Head of caudate nucleus (tissue), 42 donors: ENCODE data around the gene NFE2L1.
"Not testable (repeated sequence)": the region's sequence is repeated elsewhere in the genome, so short reads cannot be mapped to it uniquely, and the experiment has no call there.

Source experiments
- DNase-seq, 42 donors: peaks; one replicate each; pipeline versions ENCODE4 v3.0.0 to v3.0.0-alpha.2; 2020 to 2021; ENCODE audit warnings: mixed read lengths in 7 of 42
- intact Hi-C: fragments of 100-400 bp; cut with DNase I; formaldehyde crosslinking; loops from one replicate; pipeline ENCODE4 v1.15.0; 2022

The NFE2L1 gene

DNA sequence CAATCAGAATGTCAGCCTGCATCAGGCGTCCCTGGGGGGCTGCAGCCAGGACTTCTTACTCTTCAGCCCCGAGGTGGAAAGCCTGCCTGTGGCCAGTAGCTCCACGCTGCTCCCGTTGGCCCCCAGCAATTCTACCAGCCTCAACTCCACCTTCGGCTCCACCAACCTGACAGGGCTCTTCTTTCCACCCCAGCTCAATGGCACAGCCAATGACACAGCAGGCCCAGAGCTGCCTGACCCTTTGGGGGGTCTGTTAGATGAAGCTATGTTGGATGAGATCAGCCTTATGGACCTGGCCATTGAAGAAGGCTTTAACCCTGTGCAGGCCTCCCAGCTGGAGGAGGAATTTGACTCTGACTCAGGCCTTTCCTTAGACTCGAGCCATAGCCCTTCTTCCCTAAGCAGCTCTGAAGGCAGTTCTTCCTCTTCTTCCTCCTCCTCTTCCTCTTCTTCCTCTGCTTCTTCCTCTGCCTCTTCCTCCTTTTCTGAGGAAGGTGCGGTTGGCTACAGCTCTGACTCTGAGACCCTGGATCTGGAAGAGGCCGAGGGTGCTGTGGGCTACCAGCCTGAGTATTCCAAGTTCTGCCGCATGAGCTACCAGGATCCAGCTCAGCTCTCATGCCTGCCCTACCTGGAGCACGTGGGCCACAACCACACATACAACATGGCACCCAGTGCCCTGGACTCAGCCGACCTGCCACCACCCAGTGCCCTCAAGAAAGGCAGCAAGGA is 10.4 kb downstream of the NFE2L1 start:
- DNase-seq: no peak
- intact Hi-C loops: no loop called here

- intact Hi-C loops: no loop called here
- DNase-seq: no peak
These were observed 11.0 kb downstream of the NFE2L1 start for GRCh38 chr17:48059125-48059668.

DNA sequence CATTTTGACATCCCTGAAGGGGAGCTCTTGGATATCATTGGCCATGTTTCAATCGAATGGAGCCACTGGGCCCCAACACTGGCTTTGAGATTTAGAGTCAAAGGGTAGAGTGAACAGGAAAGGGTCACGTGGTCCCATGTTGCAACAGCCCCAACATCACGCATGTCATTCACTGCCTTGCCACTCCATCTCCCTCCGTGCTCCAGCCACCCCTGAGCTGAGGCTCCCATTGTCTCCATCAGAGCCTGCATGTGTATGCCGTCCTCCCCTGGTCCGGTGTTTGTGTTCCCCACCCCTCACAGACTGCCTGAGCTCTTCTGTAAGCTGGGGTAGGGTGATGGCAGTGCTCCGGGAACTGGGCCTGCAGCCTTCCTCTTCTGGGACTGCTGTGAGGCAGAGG is 12.1 kb downstream of the NFE2L1 start:
- intact Hi-C loops: no loop called here
- DNase-seq: no peak

DNA sequence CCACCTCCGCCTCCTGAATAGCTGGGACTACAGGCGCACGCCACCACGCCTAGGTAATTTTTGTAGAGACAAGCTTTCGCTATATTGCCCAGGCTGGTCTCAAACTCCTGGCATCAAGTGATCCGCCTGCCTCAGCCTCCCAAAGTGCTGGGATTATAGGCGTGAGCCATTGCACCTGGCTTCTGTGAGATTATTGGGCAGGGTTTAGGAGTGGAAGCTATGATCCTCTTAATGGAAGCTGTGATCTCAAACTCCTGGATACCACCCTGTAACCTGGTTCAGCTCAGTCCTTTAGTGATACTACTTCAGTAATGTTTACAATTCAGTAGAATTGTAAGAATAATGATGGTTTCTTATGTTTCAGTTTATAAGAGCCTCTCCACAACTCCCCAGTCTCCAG is 14.1 kb downstream of the NFE2L1 start:
- no peak for DNase-seq
- intact Hi-C loops: no loop called here

GRCh38 chr17:48064638-48065037 is 16.5 kb downstream of the NFE2L1 start:
- no peak for DNase-seq
- intact Hi-C loops: no loop called here

GRCh38 chr17:48066192-48066591 is 18.0 kb downstream of the NFE2L1 start:
- intact Hi-C loops: no loop called here
- no peak for DNase-seq

DNA sequence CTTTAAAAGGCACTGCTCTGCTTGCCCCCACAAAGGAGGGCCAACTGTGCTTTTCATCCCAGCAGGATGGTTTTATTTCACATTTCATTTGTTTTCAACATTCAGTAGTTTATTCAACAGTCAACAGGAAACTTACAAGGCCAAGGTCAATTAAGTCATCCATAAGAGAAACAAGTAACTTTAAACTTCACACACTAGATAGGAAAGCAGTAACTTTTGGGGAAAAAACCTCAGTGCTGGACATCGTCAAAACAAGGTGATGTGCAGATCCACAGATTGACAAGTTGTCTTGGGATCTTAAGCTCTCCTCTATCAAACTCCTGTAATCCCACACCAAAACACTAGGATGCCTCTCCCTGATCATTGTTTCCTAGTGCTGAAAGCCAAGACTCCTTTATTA is 18.5 kb downstream of the NFE2L1 start:
- no peak for DNase-seq

DNA sequence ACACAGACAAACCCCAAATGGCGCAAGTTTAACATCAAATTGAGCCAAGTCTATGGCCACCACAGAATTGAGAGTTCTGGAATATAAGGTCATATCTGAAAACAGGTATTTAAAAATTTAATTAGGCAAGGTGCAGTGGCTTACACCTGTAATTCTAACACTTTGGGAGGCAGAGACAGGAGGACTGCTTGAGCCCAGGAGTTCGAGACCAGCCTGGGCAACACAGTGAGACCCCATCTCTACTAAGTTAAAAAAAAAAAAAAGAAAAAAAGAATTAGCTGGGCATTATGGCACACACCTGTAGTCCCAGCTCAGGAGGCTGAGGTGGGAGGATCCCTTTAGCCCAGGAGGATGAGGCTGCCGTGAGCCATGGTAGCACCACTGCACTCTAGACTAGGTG is 19.1 kb downstream of the NFE2L1 start:
- no peak for DNase-seq

More for the DNA sequence above, 18.5 kb downstream of the NFE2L1 start:
- intact Hi-C loops: no loop called here

DNA sequence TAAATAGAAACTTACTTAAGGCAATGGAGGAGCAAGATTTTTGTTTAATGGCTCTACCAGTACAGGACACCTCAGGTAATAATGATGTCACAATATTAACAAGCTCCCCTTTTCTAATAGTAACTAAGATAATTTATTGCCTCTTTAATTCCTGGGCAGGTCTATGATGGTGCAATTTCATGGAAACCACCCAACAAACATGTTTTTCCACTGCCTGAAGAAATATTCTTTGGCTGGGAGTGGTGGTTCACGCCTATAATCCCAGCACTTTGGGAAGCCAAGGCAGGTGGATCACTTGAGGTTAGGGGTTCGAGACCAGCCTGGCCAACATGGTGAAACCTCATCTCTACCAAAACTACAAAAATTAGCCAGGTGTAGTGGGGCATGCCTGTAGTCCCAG is 19.6 kb downstream of the NFE2L1 start:
- intact Hi-C loops, DNase-seq: not testable (repeated sequence)

More for the DNA sequence above, 19.1 kb downstream of the NFE2L1 start:
- intact Hi-C loops: no loop called here

- intact Hi-C loops: no loop called here
- no peak for DNase-seq
These were observed 20.4 kb downstream of the NFE2L1 start for GRCh38 chr17:48068491-48068961.

DNA sequence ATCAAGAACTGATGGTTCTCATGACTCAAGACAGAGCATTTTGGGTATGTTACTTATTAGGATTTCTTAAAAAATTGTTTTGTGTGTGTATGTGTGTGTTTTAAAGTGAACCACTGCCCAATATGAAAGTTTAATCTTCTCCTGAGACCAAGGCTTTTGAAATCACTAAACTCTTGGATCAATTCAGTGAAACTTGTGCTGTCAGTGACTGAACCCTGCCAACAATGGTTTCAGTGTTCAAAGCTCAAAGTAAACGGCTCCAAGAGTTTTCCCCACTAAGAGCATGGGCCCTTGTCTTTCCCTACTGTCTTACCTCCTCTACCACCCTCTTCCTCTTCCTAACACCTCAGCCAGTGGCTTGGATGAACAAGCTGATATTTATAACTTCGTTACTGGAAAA is 22.0 kb downstream of the NFE2L1 start:
- intact Hi-C loops: no loop called here
- no peak for DNase-seq

DNA sequence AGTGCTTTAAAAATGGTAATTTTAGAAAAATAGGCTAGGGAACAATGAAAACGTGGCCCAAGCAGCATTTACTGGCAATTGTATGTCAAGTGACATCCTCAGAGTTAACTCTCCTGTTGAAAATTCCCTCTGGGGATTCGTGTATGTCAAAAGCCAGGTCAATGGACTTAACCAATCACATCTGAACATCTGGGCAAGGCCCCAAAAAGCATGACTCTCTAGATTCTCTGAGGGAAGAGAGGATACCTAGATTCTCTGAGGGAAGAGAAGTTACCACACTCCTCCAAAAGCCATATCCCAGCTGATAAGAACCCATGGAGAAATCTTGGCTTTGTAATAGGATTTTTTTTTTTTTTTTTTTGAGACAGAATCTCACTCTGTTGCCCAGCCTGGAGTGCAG is 23.5 kb downstream of the NFE2L1 start:
- DNase-seq: no peak
- intact Hi-C loops: no loop called here

- DNase-seq, intact Hi-C loops: not testable (repeated sequence)
These were observed 24.7 kb downstream of the NFE2L1 start for GRCh38 chr17:48072811-48073210.

- not testable (repeated sequence) for DNase-seq
- intact Hi-C loops: loop anchor here (2.0 kb wide), 1 partner anchor 49 kb away; no protein-coding TSS in a partner anchor
These were observed 25.5 kb downstream of the NFE2L1 start for GRCh38 chr17:48073566-48074094.

- DNase-seq: peak; percentile 24 to 94 (median 82)
- intact Hi-C loops: loop anchor here (2.0 kb wide), 1 partner anchor 50 kb away; no protein-coding TSS in a partner anchor
These were observed 26.3 kb downstream of the NFE2L1 start for GRCh38 chr17:48074322-48075081.

DNA sequence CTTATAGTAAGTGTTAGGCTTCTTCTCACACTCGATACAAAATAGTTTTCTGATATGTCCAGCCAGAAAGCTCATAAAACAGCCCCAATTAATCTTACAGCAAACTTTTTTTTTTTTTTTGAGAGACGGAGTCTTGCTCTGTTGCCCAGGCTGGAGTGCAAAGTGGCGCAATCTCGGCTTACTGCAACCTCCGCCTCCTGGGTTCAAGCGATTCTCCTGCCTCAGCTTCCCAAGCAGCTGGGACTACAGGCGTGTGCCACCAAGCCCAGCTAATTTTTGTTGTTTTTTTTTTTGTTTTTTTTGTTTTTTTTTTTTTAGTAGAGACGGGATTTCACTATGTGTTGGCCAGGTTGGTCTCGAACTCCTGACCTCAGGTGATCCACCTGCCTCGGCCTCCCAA is 29.0 kb downstream of the NFE2L1 start:
- intact Hi-C loops, DNase-seq: not testable (repeated sequence)

DNA sequence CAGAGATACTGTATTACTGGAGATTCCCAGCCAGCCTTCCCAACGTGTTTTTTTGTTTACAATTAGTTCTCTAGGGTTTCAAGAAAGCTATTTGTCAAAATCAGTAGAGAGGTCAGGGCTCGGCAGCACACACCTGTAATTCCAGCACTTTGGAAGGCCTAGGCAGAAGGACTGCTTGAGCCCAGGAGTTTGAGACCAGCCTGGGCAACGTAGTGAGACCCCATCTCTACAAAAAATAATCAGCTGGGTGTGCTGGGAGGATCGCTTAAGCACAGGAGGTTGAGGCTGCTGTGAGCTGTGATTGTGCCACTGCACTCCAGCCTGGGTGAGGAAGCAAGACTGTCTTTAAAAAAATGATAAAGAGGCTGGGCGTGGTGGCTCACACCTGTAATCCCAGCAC is 33.7 kb downstream of the NFE2L1 start:
- DNase-seq: no peak
- intact Hi-C loops: no loop called here

- intact Hi-C loops: no loop called here
These were observed 36.8 kb downstream of the NFE2L1 start for GRCh38 chr17:48084932-48085331.

GRCh38 chr17:48093341-48094045 is 45.3 kb downstream of the NFE2L1 start:
- intact Hi-C loops: no loop called here
- DNase-seq: no peak

More at GRCh38 chr17:48084932-48085331, 36.8 kb downstream of the NFE2L1 start:
- DNase-seq: no peak
